BJ (cell line): ENCODE data around the gene TEX14. TPM values are rescaled to one million over a fixed set of nuclear protein-coding genes. Genes with fewer than 3 reads are reported as not detected.

Experiments
- CTCF ChIA-PET: fragments of 350-600 bp; formaldehyde crosslinking; extraction: SDS; loops from one replicate; lab custom pipeline; 2021; ENCODE audit warnings: antibody characterized with exemption, inconsistent platforms; lab: Yijun Ruan, JAX
- POLR2A ChIA-PET: fragments of 300-600 bp; sonication (Branson Sonifier 250); formaldehyde crosslinking; extraction: SDS; loops from one replicate; lab custom pipeline; 2021; ENCODE audit warnings: antibody characterized with exemption; lab: Charles Lee
- DNase-seq: peaks from one replicate; pipeline ENCODE4 v3.0.0-alpha.2; 2011; ENCODE audit warnings: low read depth
- H3K27me3 ChIP-seq: 2 replicates; pipeline ENCODE4 v1.6.0; 2011; ENCODE audit warnings: low read length; ENCODE audit not compliant: control insufficient read depth, insufficient read depth
- H3K36me3 ChIP-seq: 2 replicates; pipeline ENCODE4 v1.5.1; 2011; ENCODE audit warnings: low read length; ENCODE audit not compliant: control insufficient read depth, insufficient read depth
- H3K4me3 ChIP-seq: 2 replicates; pipeline ENCODE4 v1.5.1; 2011; ENCODE audit warnings: low read depth, mild to moderate bottlenecking, control low read depth, low read length
- polyA plus RNA-seq: library from polyadenylated mRNA; depleted of rRNA; stranded (reverse); fragments of >200 nt; gene quantifications from 2 replicates; pipeline ENCODE4 v1.2.3, GENCODE V29; 2011
- TF ChIP-seq, protein P1 (sequence below): IDR thresholded peaks from 2 replicates; pipeline ENCODE4 v1.5.1; 2011; ENCODE audit warnings: low read depth, mild to moderate bottlenecking, control low read depth, inconsistent platforms, low read length, moderate library complexity; ENCODE audit not compliant: insufficient read depth

The TEX14 gene
- polyA plus RNA-seq, 1 experiment = 0.02 TPM

DNA sequence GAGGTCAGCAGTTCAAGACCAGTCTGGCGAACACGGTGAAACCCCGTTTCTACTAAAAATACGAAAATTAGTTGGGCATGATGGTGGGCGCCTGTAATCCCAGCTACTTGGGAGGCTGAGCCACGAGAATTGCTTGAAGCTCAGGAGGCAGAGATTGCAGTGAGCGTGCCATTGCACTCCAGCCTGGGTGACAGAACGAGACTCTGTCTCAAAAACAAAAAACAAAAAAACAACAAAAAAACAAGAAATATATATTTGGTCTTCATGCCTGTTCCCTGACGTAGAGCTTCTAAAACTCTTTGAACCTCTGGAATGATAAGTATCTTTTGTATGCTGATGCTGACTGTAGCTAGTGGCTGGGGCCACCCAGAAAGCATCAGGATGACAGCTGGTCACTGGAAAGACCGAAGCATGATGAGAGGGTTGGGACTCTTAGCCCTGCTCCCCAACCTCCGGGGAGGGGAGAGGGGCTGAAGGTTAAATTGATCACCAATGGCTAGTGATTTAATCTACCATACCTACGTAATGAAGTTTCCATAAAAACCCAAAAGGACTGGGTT, 54.8 kb downstream of the TEX14 start:
- Histone ChIP-seq H3K4me3 (no peak overlapping the region), H3K36me3 (no peaks in the 10 kb centered on the region), H3K27me3 (no peaks in the 10 kb centered on the region)
- POLR2A ChIA-PET = interaction anchor here (0.6 kb wide), 1 partner anchor 25 kb away, joined by 4 read pairs; no protein-coding TSS in a partner anchor
- DNase-seq = no peak
- CTCF ChIA-PET = interaction anchor here (0.7 to 1.0 kb wide), 2 partner anchors 9 to 26 kb away, joined by 4 read pairs; no protein-coding TSS in a partner anchor
- TF ChIP-seq, protein P1, sequence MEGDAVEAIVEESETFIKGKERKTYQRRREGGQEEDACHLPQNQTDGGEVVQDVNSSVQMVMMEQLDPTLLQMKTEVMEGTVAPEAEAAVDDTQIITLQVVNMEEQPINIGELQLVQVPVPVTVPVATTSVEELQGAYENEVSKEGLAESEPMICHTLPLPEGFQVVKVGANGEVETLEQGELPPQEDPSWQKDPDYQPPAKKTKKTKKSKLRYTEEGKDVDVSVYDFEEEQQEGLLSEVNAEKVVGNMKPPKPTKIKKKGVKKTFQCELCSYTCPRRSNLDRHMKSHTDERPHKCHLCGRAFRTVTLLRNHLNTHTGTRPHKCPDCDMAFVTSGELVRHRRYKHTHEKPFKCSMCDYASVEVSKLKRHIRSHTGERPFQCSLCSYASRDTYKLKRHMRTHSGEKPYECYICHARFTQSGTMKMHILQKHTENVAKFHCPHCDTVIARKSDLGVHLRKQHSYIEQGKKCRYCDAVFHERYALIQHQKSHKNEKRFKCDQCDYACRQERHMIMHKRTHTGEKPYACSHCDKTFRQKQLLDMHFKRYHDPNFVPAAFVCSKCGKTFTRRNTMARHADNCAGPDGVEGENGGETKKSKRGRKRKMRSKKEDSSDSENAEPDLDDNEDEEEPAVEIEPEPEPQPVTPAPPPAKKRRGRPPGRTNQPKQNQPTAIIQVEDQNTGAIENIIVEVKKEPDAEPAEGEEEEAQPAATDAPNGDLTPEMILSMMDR = no peak

DNA sequence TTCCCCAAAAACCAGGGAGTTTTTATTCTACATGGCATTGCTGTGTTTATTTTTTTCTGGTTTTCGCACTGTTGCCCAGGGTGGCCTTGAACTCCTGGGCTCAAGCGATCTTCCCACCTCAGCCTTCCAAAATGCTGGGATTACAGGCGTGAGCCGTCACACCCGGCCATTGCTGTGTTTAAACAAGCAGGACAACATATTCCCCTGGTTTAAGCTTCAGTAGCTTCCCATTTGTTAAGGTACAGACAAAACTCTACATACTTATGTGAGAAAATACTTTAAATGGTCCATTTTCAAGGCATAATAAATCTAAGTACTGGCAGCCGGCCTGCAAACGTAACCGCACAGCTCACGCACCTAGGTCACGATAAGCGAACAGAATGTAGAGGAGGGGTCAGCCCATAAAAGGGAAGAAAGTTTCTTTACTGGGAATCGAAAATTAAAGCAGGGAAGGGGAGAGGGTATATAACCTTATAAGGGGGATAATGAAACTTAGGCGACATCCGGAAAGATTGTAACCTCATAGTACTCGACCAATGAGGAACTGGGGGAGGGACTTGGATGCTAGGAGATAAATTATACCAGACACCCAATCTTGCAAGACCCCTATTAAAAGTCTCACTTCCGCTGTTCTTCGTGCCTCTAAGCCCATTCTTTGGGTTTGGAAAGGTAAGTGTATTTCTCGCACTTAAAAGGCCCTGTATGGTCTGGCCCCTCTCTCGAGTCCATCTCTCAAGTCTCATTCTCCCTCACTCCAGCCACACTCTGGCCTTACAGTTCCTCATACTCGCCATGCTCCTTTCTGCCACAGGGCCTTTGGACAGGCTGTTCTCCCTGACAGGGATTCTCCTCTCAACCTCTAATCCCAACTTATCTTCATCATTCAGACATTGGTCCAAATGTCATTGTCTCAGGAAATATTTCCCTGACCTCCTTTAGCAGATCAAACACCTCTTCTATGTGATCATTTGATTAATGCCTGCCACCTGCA, 59.2 kb downstream of the TEX14 start:
- CTCF ChIA-PET = interaction anchor here (0.6 to 2.1 kb wide), 2 partner anchors 114 to 172 kb away, joined by 3 to 18 read pairs; no protein-coding TSS in a partner anchor
- TF ChIP-seq, protein P1 = no peak

DNA sequence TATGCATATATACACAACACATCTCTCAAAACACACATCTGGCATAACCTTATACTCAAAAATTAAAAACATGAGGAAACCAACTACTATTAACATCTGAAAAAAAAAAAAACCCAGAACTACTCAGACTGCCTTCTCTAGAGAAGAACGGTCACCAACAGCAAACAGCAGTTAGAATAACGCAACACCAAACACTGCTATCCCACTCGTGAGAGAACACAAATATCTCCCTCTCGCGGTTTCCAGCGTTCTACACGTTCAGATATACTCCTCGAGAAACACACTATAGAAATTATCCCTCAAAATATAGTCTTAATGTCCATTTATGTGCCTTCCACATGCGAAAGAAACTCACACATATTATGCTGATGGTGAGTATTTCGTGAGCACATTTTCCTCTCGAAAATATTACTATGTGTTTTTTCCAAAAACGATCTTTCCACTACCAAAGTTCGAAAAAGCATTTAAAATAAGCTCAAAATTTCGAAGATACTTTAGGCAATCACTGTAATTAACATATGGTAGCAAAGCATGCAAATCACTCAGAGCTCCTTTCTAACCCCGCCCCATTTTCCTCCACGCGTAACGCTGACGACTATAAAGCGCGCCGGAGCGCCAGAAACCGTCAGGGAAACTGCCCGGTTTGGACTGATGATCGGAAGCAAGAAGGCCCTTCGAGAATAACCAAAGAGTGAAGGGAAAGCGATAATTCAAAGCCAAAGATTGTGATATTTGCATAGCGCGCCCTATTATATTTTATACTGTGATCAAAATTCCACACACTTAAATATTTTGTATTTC, 60.1 kb downstream of the TEX14 start:
- H3K4me3 ChIP-seq = peak overlapping the region; percentile 29
- ChIA-PET CTCF (interaction anchor here (0.6 to 2.1 kb wide), 3 partner anchors 113 to 172 kb away, joined by 3 to 18 read pairs (median 3); no protein-coding TSS in a partner anchor), POLR2A (interaction anchor here (0.6 to 1.8 kb wide), 9 partner anchors 11 to 1552 kb away, joined by 3 to 16 read pairs (median 4); no protein-coding TSS in a partner anchor)
- peak; percentile 83 for DNase-seq
- no peaks in the 10 kb centered on the region for H3K27me3 ChIP-seq
- H3K36me3 ChIP-seq = no peaks in the 10 kb centered on the region
- TF ChIP-seq, protein P1 = peak; percentile 19; the same call in 1 of the 2 replicates

More for the DNA sequence above, 59.2 kb downstream of the TEX14 start:
- POLR2A ChIA-PET = interaction anchor here (0.6 to 1.8 kb wide), 4 partner anchors 11 to 1216 kb away, joined by 3 to 16 read pairs (median 6); no protein-coding TSS in a partner anchor
- no peak for DNase-seq
- Histone ChIP-seq H3K36me3 (no peaks in the 10 kb centered on the region), H3K4me3 (peak overlapping the region; percentile 29), H3K27me3 (no peaks in the 10 kb centered on the region)

DNA sequence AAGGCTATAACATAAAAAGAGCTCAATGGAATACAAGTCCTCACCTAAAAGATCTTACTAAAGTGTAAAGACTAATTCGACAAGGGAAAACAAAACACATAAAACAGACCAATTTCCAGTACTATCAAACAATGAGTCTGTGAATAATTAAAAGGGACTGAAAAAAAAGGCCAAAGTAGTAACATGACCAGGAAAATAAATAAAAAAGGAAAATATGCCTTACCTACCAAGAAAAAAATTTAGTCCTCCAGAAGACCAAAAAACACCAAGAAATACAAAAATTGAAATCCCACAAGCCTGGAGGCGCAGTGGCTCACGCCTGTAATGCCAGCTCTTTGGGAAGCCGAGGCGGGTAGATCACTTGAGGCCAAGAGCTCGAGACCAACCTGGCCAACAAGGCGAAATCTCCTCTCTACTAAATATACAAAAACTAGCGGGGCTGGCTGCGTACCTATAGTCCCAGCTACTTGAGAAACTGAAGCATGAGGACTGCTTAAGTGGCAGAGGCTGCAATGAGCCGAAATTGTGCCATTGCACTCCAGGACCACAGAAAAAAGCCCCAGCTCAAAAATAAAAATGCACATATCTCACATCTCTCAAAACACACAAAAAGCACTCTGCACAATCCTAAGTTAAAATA, 60.8 kb downstream of the TEX14 start:
- DNase-seq = no peak
- Histone ChIP-seq H3K27me3 (no peaks in the 10 kb centered on the region), H3K4me3 (no peak overlapping the region; the same call in 1 of the 2 replicates), H3K36me3 (no peaks in the 10 kb centered on the region)
- CTCF ChIA-PET = interaction anchor here (0.9 to 2.1 kb wide), 3 partner anchors 53 to 115 kb away, joined by 3 to 18 read pairs (median 4); no protein-coding TSS in a partner anchor
- TF ChIP-seq, protein P1 = no peak
- POLR2A ChIA-PET = interaction anchor here (0.6 to 1.8 kb wide), 7 partner anchors 11 to 1551 kb away, joined by 3 to 16 read pairs (median 6); no protein-coding TSS in a partner anchor
